H1 (cell line): ENCODE data around the gene SERPINB2. TPM values are rescaled to one million over a fixed set of nuclear protein-coding genes. Genes with fewer than 3 reads are reported as not detected.

ENCODE experiments used
- CTCF ChIA-PET: fragments of 300-600 bp; sonication (Branson Sonifier 250); formaldehyde crosslinking; loops from one replicate; lab custom pipeline; 2021; ENCODE audit not compliant: partially characterized antibody; lab: Charles Lee
- POLR2A ChIA-PET: fragments of 300-600 bp; sonication (Branson Sonifier 250); formaldehyde crosslinking; loops from one replicate; lab custom pipeline; 2021; ENCODE audit warnings: inconsistent platforms; ENCODE audit not compliant: partially characterized antibody; lab: Charles Lee
- DNase-seq, 2 experiments: peaks; one replicate each; pipeline versions ENCODE4 v3.0.0 to v3.0.0-alpha.2; 2010 to 2022; ENCODE audit warnings: low spot score in 2 of 2, low read depth in 1 of 2, mixed read lengths in 1 of 2
- FAIRE-seq: peaks from 2 replicates; lab custom pipeline; 2011; peaks lifted over from hg19 to GRCh38; lab: Jason Lieb, UNC
- H2AFZ ChIP-seq: 2 replicates; pipeline ENCODE4 v1.8.1; 2012; ENCODE audit warnings: low read length, inconsistent platforms
- H2AK5ac ChIP-seq: 2 replicates; pipeline ENCODE4 v1.6.1; 2013; ENCODE audit warnings: low read depth, low read length
- H2BK120ac ChIP-seq: replicated peaks from 2 replicates; pipeline ENCODE3; 2013; ENCODE audit warnings: low read depth, low read length, inconsistent platforms
- H2BK12ac ChIP-seq: 2 replicates; pipeline ENCODE4 v1.6.1; 2013; ENCODE audit warnings: low read depth, low read length
- H2BK15ac ChIP-seq: 2 replicates; pipeline ENCODE4 v1.6.1; 2013; ENCODE audit warnings: low read length
- H2BK20ac ChIP-seq: 2 replicates; pipeline ENCODE4 v1.6.1; 2013; ENCODE audit warnings: low read length
- H2BK5ac ChIP-seq: 2 replicates; pipeline ENCODE4 v1.6.1; 2013; ENCODE audit warnings: low read depth, low read length
- H3K14ac ChIP-seq: 2 replicates; pipeline ENCODE4 v1.6.1; 2013; ENCODE audit warnings: inconsistent platforms; ENCODE audit not compliant: insufficient read length
- H3K18ac ChIP-seq: 2 replicates; pipeline ENCODE4 v1.6.1; 2013; ENCODE audit warnings: low read length; ENCODE audit errors: extremely low read depth
- H3K23ac ChIP-seq: 2 replicates; pipeline ENCODE4 v1.6.1; 2013; ENCODE audit warnings: inconsistent platforms; ENCODE audit not compliant: insufficient read length
- H3K23me2 ChIP-seq: 2 replicates; pipeline ENCODE4 v1.6.1; 2013; ENCODE audit warnings: low read depth, low read length
- H3K27ac ChIP-seq: 2 replicates; pipeline ENCODE4 v1.6.1; 2011; ENCODE audit warnings: low read depth, low read length, inconsistent platforms
- H3K27me3 ChIP-seq, 4 experiments: replicated peaks in 1 of 4; 1 replicate in 1 of 4; 2 replicates in 3 of 4; pipeline versions ENCODE4 v1.6.1 to v1.8.1; 2011 to 2013; ENCODE audit warnings: low read length in 3 of 4, mild to moderate bottlenecking in 3 of 4, inconsistent platforms in 2 of 4, mixed read lengths in 2 of 4, moderate library complexity in 1 of 4; ENCODE audit not compliant: control insufficient read depth in 3 of 4, insufficient read depth in 3 of 4; ENCODE audit errors: extremely low read depth in 1 of 4
- H3K36me3 ChIP-seq, 4 experiments: 2 replicates each; pipeline versions ENCODE4 v1.6.1 to v1.8.1; 2011 to 2013; ENCODE audit warnings: mild to moderate bottlenecking in 4 of 4, low read length in 3 of 4, moderate library complexity in 2 of 4, control low read depth in 1 of 4, inconsistent platforms in 1 of 4; ENCODE audit not compliant: insufficient read depth in 4 of 4, control insufficient read depth in 2 of 4
- H3K4ac ChIP-seq: replicated peaks from 2 replicates; pipeline ENCODE3; 2013; ENCODE audit warnings: low read length, low read depth, mixed read lengths, inconsistent platforms; ENCODE audit not compliant: insufficient read length
- H3K4me1 ChIP-seq, 4 experiments: replicated peaks in 1 of 4; 1 replicate in 1 of 4; 2 replicates in 3 of 4; pipeline versions ENCODE4 v1.6.1 to v1.8.1; 2011 to 2013; ENCODE audit warnings: low read length in 3 of 4, inconsistent platforms in 2 of 4, mixed read lengths in 1 of 4; ENCODE audit not compliant: insufficient read depth in 4 of 4, control insufficient read depth in 3 of 4
- H3K4me2 ChIP-seq, 2 experiments: 2 replicates each; pipeline versions ENCODE4 v1.6.1 to v1.8.1; 2011 to 2013; ENCODE audit warnings: low read depth in 2 of 2, low read length in 2 of 2, control low read depth in 1 of 2, inconsistent platforms in 1 of 2, mild to moderate bottlenecking in 1 of 2; ENCODE audit not compliant: insufficient read depth in 1 of 2
- H3K4me3 ChIP-seq, 4 experiments: fragments of 200-600, 300-600 bp in 1 of 4; sonication (generic), shearing (Covaris generic), sonication (Bioruptor Twin) in 1 of 4; 2 replicates each; pipeline versions ENCODE4 v1.5.1 to v1.8.1; 2011 to 2016; ENCODE audit warnings: low read length in 4 of 4, low read depth in 3 of 4, control low read depth in 2 of 4, inconsistent platforms in 2 of 4, mild to moderate bottlenecking in 2 of 4, mixed read lengths in 1 of 4, moderate library complexity in 1 of 4; ENCODE audit not compliant: insufficient read depth in 2 of 4; ENCODE audit errors: extremely low read depth in 1 of 4
- H3K56ac ChIP-seq: replicated peaks from 2 replicates; pipeline ENCODE3; 2013; ENCODE audit warnings: low read depth, mild to moderate bottlenecking, mixed read lengths, low read length, inconsistent platforms; ENCODE audit not compliant: insufficient read length
- H3K79me1 ChIP-seq: 2 replicates; pipeline ENCODE4 v1.6.1; 2013; ENCODE audit warnings: low read depth, low read length, control low read depth
- H3K79me2 ChIP-seq, 2 experiments: 2 replicates each; pipeline versions ENCODE4 v1.6.1 to v1.8.1; 2012 to 2013; ENCODE audit warnings: low read length in 2 of 2, mild to moderate bottlenecking in 2 of 2, inconsistent platforms in 1 of 2; ENCODE audit not compliant: insufficient read depth in 2 of 2, control insufficient read depth in 1 of 2
- H3K9ac ChIP-seq, 4 experiments: replicated peaks in 1 of 4; 1 replicate in 1 of 4; 2 replicates in 3 of 4; pipeline versions ENCODE4 v1.6.1 to v1.8.1; 2011 to 2013; ENCODE audit warnings: low read depth in 3 of 4, low read length in 3 of 4, control low read depth in 2 of 4, mild to moderate bottlenecking in 2 of 4, moderate library complexity in 2 of 4, inconsistent platforms in 1 of 4; ENCODE audit errors: extremely low read depth in 1 of 4
- H3K9me3 ChIP-seq, 2 experiments: 2 replicates each; pipeline versions ENCODE4 v1.6.1 to v1.8.1; 2012 to 2013; ENCODE audit warnings: mild to moderate bottlenecking in 2 of 2, moderate library complexity in 2 of 2, control low read depth in 1 of 2, inconsistent platforms in 1 of 2, low read depth in 1 of 2, low read length in 1 of 2, mixed read lengths in 1 of 2; ENCODE audit not compliant: insufficient read depth in 2 of 2
- H4K20me1 ChIP-seq, 2 experiments: replicated peaks in 1 of 2; 2 replicates each; pipeline versions ENCODE3 to v1.8.1; 2011 to 2013; ENCODE audit warnings: inconsistent platforms in 2 of 2, low read length in 2 of 2, mild to moderate bottlenecking in 1 of 2; ENCODE audit not compliant: insufficient read depth in 2 of 2, control insufficient read depth in 1 of 2
- H4K5ac ChIP-seq: 2 replicates; pipeline ENCODE4 v1.6.1; 2013; ENCODE audit warnings: low read length, low read depth, mixed read lengths, inconsistent platforms; ENCODE audit not compliant: insufficient read length
- H4K8ac ChIP-seq: 2 replicates; pipeline ENCODE4 v1.8.0; 2013; ENCODE audit warnings: mild to moderate bottlenecking, moderate library complexity, low read length, inconsistent platforms; ENCODE audit not compliant: insufficient read depth; ENCODE audit errors: extremely low read depth
- H4K91ac ChIP-seq: replicated peaks from 2 replicates; pipeline ENCODE3; 2013; ENCODE audit warnings: low read length, mixed read lengths, inconsistent platforms; ENCODE audit not compliant: insufficient read length
- CHD2 ChIP-seq: IDR thresholded peaks from 2 replicates; pipeline ENCODE4 v1.6.1; 2012; ENCODE audit warnings: low read length, improper control_type of control experiment
- GTF2F1 ChIP-seq: IDR thresholded peaks from 2 replicates; pipeline ENCODE4 v1.6.1; 2012; ENCODE audit warnings: low read depth, low read length, improper control_type of control experiment, borderline replicate concordance
- HDAC2 ChIP-seq, 2 experiments: fragments of 300-600 bp in 1 of 2; sonication (generic) in 1 of 2; IDR thresholded peaks; 2 replicates each; pipeline ENCODE4 v1.6.1; 2011 to 2012; ENCODE audit warnings: low read depth in 2 of 2, low read length in 2 of 2, mild to moderate bottlenecking in 2 of 2, moderate library complexity in 2 of 2, borderline replicate concordance in 1 of 2, inconsistent platforms in 1 of 2
- PHF8 ChIP-seq: fragments of 200-600 bp; sonication (generic); conservative IDR thresholded peaks from 2 replicates; pipeline ENCODE4 v1.7.1; 2012; ENCODE audit warnings: low read depth, mild to moderate bottlenecking, inconsistent platforms, low read length, moderate library complexity
- RBBP5 ChIP-seq: IDR thresholded peaks from 2 replicates; pipeline ENCODE4 v1.7.1; 2012; ENCODE audit warnings: low read depth, mild to moderate bottlenecking, inconsistent platforms, low read length, moderate library complexity, borderline replicate concordance
- RXRA ChIP-seq: IDR thresholded peaks from 2 replicates; pipeline ENCODE4 v1.6.1; 2011; ENCODE audit warnings: low read depth, mild to moderate bottlenecking, low read length, moderate library complexity; ENCODE audit not compliant: insufficient read depth
- SAP30 ChIP-seq: fragments of 300-600 bp; sonication (generic); IDR thresholded peaks from 2 replicates; pipeline ENCODE4 v1.7.1; 2012; ENCODE audit warnings: low read length, moderate library complexity, mild to moderate bottlenecking, inconsistent platforms; ENCODE audit not compliant: insufficient read depth, insufficient replicate concordance
- SIRT6 ChIP-seq: IDR thresholded peaks from one replicate; pipeline ENCODE4 v1.7.1; 2012; ENCODE audit warnings: low read length, inconsistent platforms
- SP4 ChIP-seq: IDR thresholded peaks from 2 replicates; pipeline ENCODE4 v1.6.1; 2012; ENCODE audit warnings: low read length, inconsistent platforms
- SRF ChIP-seq: IDR thresholded peaks from 2 replicates; pipeline ENCODE4 v1.6.1; 2011; ENCODE audit warnings: mild to moderate bottlenecking, low read depth, low read length, moderate library complexity
- SUZ12 ChIP-seq: fragments of 200-600 bp; sonication (generic); IDR thresholded peaks from 2 replicates; pipeline ENCODE4 v1.6.1; 2012; ENCODE audit warnings: mild to moderate bottlenecking, inconsistent platforms, low read length, moderate library complexity, mixed read lengths
- TAF1 ChIP-seq: IDR thresholded peaks from 2 replicates; pipeline ENCODE4 v1.6.1; 2011; ENCODE audit warnings: mild to moderate bottlenecking, low read depth, low read length
- ZNF274 ChIP-seq: IDR thresholded peaks from 2 replicates; pipeline ENCODE4 v1.7.0; 2012; ENCODE audit warnings: low read length, borderline replicate concordance; ENCODE audit errors: extremely low read depth
- WGBS, 2 experiments: shearing (Covaris generic) in 1 of 2; methylation state at CpG; one replicate each; pipeline versions ENCODE4 v1.1.6 to v1.1.7; 2013 to 2015; ENCODE audit warnings: low lambda C conversion rate in 2 of 2, mixed read lengths in 2 of 2, inconsistent platforms in 1 of 2, low coverage in 1 of 2, missing lambda C conversion rate in 1 of 2; ENCODE audit not compliant: insufficient replicate concordance in 2 of 2, insufficient coverage in 1 of 2, insufficient read length in 1 of 2; ENCODE audit errors: extremely low coverage in 1 of 2, missing lambda C conversion rate in 1 of 2; 5-methylcytosine and 5-hydroxymethylcytosine counted together
- polyA plus RNA-seq, 7 experiments: library from polyadenylated mRNA; depleted of rRNA in 3 of 7; stranded (reverse) in 5 of 7; unstranded in 2 of 7; fragments of >200 nt in 5 of 7; fragments of 200-250 nt in 2 of 7; gene quantifications; 1 replicate in 5 of 7; 2 replicates in 1 of 7; 4 replicates in 1 of 7; pipeline versions ENCODE4 v1.2.1 to v1.2.3, GENCODE V29; 2011 to 2013; ENCODE audit warnings: missing spikeins in 2 of 7, mixed read lengths in 2 of 7
- total RNA-seq: library from RNA; stranded (reverse); fragmentation: NEBNext Ultra II Directional; extraction: Animal tissue kit (Norgen Biotek cat#: 25700); gene quantifications from 2 replicates; pipeline ENCODE4 v1.2.1, GENCODE V29; 2021
- TF ChIP-seq, protein P1 (sequence below): IDR thresholded peaks from 2 replicates; pipeline ENCODE4 v1.6.1; 2012; ENCODE audit warnings: inconsistent platforms

SERPINB2 gene
- total and polyA plus RNA-seq, 2 of the 8 experiments (the other 6 are each of a cell fraction or from before 2014, with no cell fraction given) = not detected

DNA sequence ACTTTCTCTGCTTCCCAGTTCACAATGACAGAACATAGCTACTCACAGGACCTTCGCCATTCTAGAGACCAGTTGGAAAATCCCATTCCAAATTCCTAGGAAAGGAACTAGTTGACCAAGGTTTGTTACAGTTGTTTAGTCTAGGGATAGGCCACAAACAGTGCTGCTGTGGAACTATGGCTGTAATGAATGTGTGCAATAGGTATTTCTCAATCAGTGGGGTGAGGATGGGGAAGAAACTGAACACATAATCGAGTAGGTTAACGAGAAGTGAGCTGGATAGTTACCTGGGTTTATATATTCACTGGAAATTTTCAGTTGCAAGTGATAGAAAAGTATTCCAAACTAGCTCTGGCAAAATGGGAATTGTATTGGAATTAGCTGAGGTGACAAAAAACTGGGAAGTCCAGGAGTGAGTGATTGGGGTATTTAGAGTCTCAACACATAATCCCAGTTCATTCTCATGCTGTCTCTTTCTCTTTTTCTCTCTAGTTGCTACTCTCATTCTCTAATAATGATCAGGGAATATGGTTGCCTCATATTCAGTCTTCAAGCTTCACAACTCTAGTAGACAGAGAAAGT is 43.4 kb downstream of the SERPINB2 start:
- ChIA-PET POLR2A (no interaction called here), CTCF (interaction anchor here (1.3 to 1.7 kb wide), 3 partner anchors 9 to 353 kb away, joined by 3 to 4 read pairs (median 4); no protein-coding TSS in a partner anchor)
- Histone ChIP-seq H4K20me1 (no peaks in the 10 kb centered on the region), H3K56ac (no peak overlapping the region), H3K27ac (no peak overlapping the region), H2BK120ac (no peak overlapping the region), H3K23me2 (no peaks in the 10 kb centered on the region), H3K18ac (no peak overlapping the region), H3K79me1 (no peaks in the 10 kb centered on the region), H3K14ac (no peak overlapping the region), H2BK5ac (no peak overlapping the region), H4K5ac (no peak overlapping the region), H2BK12ac (no peak overlapping the region), H3K9me3 (no peaks in the 10 kb centered on the region), H2BK15ac (no peak overlapping the region), H2AK5ac (no peak overlapping the region), H3K4ac (no peak overlapping the region), H2BK20ac (no peak overlapping the region), H3K4me2 (no peak overlapping the region), H3K4me3 (no peak overlapping the region), H3K23ac (no peak overlapping the region), H3K4me1 (no peaks in the 10 kb centered on the region), H3K36me3 (no peaks in the 10 kb centered on the region), H3K27me3 (peaks cover 0 to 3% (median 1%) of the 10 kb centered on the region in 4 experiments; a peak in 3 of 7 replicates), H2AFZ (no peak overlapping the region), H3K79me2 (no peaks in the 10 kb centered on the region), H4K8ac (no peak overlapping the region), H3K9ac (no peak overlapping the region), H4K91ac (no peak overlapping the region)
- no peak for FAIRE-seq
- 95% methylated on average over 3 of the region's 3 CpGs; no CpG with 5 or more reads in 1 of the 2 experiments for WGBS, 2 experiments
- no peak for DNase-seq
- TF ChIP-seq GTF2F1 = no peak
- TF ChIP-seq SAP30 = no peak
- TF ChIP-seq PHF8 = no peak
- TF ChIP-seq RBBP5 = no peak
- TF ChIP-seq SIRT6 = no peak
- no peak for TF ChIP-seq ZNF274
- TF ChIP-seq, protein P1, sequence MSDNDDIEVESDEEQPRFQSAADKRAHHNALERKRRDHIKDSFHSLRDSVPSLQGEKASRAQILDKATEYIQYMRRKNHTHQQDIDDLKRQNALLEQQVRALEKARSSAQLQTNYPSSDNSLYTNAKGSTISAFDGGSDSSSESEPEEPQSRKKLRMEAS = no peak
- no peak for TF ChIP-seq RXRA
- no peak for TF ChIP-seq SP4
- TF ChIP-seq SRF = no peak
- no peak for TF ChIP-seq TAF1
- no peak for TF ChIP-seq SUZ12
- no peak for TF ChIP-seq CHD2
- TF ChIP-seq HDAC2 (IDR thresholded peaks at IDR 0.05; ENCODE audit: borderline replicate concordance in 1 of 2, low read depth in 2 of 2, low read length in 2 of 2) = no peak
